ENCODE results near the gene CD320. TPM values are rescaled to one million over a fixed set of nuclear protein-coding genes. Genes with fewer than 3 reads are reported as not detected.
"Not testable (repeated sequence)": the region's sequence is repeated elsewhere in the genome, so short reads cannot be mapped to it uniquely, and the experiment has no call there.

The CD320 gene
- total and polyA plus RNA-seq, 7 experiments from 2014 or later: 20.5 to 52.0 (median 31.3) TPM

DNA sequence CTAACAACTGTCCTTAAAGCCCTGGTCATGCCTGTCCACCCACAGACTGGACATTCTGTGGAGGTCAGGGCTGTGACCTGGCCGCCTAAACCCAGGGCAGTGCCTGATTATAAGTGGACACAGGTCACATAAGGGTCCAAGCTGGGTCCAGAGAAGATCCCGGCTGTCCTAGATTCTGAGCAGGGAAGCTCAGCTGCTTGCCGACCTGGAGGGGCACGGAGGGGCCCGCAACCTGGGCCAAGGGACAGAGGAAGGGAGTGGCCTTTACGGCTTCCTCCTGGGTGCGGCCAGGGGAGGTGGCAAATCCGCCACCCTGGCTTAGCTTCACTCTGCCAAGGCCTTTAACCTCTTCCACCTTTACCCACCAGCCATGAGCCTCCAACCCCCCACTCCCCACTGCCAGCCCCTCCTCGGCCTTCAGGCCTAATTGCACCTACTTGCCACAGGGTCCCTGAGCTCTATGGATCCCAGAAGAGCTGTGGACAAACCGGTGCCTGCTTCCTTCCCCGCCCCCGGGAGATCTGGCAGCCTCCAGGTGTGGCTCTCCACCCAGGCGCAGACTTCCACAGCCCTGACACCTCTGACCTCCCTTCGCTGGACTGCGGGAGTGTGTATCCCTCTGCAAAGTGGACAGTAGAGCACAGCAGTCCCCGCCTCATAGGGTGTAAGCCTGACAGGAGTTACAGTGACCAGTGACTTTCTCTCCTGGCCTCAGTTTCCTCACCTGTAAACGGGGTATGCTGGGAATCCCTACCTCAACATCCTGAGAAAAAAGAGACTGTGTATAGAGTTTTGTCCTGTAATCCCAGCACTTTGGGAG lies 1.7 kb downstream of the CD320 start:
- POLR2A ChIA-PET: interaction anchor here (0.9 to 1.8 kb wide), 2 partner anchors 14 to 15 kb away, joined by 3 to 7 read pairs; partner anchors contain the start of genes NDUFA7 and RPS28
- intact Hi-C loops (cut with micrococcal nuclease): loop anchor here (5.0 to 10.0 kb wide), 4 partner anchors 52 to 1112 kb away; partner anchors contain the start of gene PNPLA6 (in 1 of the 2)
- no peak overlapping the region for H3K4me3 ChIP-seq (ENCODE audit: low read length)

DNA sequence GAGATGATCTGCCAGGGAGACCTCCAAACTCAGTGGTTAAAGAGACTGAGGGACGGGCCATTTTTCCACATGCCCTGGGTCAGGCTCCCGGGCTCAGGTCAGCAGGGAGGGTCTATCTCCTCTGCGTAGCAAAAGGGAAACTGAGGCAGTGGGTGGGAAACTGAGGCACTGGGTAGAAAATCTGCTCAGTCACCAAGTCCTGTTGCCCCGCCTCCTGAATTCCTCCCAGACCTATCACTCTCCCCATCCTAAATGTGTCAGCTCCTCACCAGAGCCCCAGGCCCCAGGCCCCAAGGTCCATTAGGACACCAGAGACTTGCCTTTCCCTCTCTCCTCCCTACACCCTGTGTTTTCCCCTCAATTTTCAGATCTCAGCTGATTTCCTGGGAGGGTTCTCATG lies 2.4 kb downstream of the CD320 start:
- H3K4me3 ChIP-seq (ENCODE audit: low read length): no peak overlapping the region
- H3K27me3 ChIP-seq (ENCODE audit: control insufficient read depth in 2 of 2, insufficient read depth in 2 of 2, low read length in 2 of 2): no peaks in the 10 kb centered on the region
- peaks cover 0 to 39% (median 0%) of the 10 kb centered on the region in 3 experiments for H3K36me3 ChIP-seq (ENCODE audit: control insufficient read depth in 2 of 3, insufficient read depth in 3 of 3, low read length in 3 of 3)
- CTCF ChIA-PET: interaction anchor here (0.6 kb wide), 1 partner anchor 271 kb away, joined by 3 read pairs; the partner anchor contains the start of gene MYO1F
- Mint-ChIP-seq H3K9me3 (no peaks in the 10 kb centered on the region), H3K36me3 (peaks cover 0 to 8% (median 0%) of the 10 kb centered on the region in 5 donors), H3K4me1 (peaks cover 18 to 38% (median 35%) of the 10 kb centered on the region in 7 donors), H3K27ac (peak overlapping the region in 8 of 9 donors; percentile 64 to 95 (median 86)), H3K27me3 (no peaks in the 10 kb centered on the region), H3K4me3 (peak overlapping the region in 2 of 10 donors; percentile 53 to 95)
- ATAC-seq: no peak
- H3K4me1 ChIP-seq (ENCODE audit: control insufficient read depth in 2 of 2, insufficient read depth in 2 of 2, low read length in 2 of 2): peaks cover 20 to 22% of the 10 kb centered on the region in 2 donors
- H3K9me3 ChIP-seq (ENCODE audit: control insufficient read depth in 2 of 3, low read length in 3 of 3): no peaks in the 10 kb centered on the region
- intact Hi-C loops (cut with micrococcal nuclease): loop anchor here (5.0 to 10.0 kb wide), 4 partner anchors 51 to 1111 kb away; partner anchors contain the start of gene PNPLA6 (in 1 of the 2)
- no peak overlapping the region for H3K27ac ChIP-seq (ENCODE audit: low read depth, low read length)
- POLR2A ChIA-PET: interaction anchor here (1.1 to 1.8 kb wide), 2 partner anchors 15 to 18 kb away, joined by 3 to 7 read pairs; partner anchors contain the start of genes NDUFA7 and RPS28
- no peak for DNase-seq

More for the DNA sequence above, 1.7 kb downstream of the CD320 start:
- Histone ChIP-seq H3K27me3 (ENCODE audit: control insufficient read depth in 2 of 2, insufficient read depth in 2 of 2, low read length in 2 of 2) (no peaks in the 10 kb centered on the region), H3K9me3 (ENCODE audit: control insufficient read depth in 2 of 3, low read length in 3 of 3) (no peaks in the 10 kb centered on the region), H3K36me3 (ENCODE audit: control insufficient read depth in 2 of 3, insufficient read depth in 3 of 3, low read length in 3 of 3) (peaks cover 0 to 45% (median 0%) of the 10 kb centered on the region in 3 experiments), H3K27ac (ENCODE audit: low read depth, low read length) (peak overlapping the region; percentile 89), H3K4me1 (ENCODE audit: control insufficient read depth in 2 of 2, insufficient read depth in 2 of 2, low read length in 2 of 2) (peaks cover 20 to 22% of the 10 kb centered on the region in 2 donors)
- DNase-seq (peak in 1 of 9 donors; percentile 21), ATAC-seq (no peak)
- H3K27me3 Mint-ChIP-seq: no peaks in the 10 kb centered on the region
- peaks cover 18 to 38% (median 35%) of the 10 kb centered on the region in 7 donors for H3K4me1 Mint-ChIP-seq
- H3K36me3 Mint-ChIP-seq: peaks cover 0 to 14% (median 0%) of the 10 kb centered on the region in 5 donors
- H3K27ac Mint-ChIP-seq: peak overlapping the region; percentile 79 to 98 (median 91)
- peak overlapping the region; percentile 90 to 97 (median 92) for H3K4me3 Mint-ChIP-seq
- no peaks in the 10 kb centered on the region for H3K9me3 Mint-ChIP-seq
- CTCF ChIA-PET: no interaction called here

DNA sequence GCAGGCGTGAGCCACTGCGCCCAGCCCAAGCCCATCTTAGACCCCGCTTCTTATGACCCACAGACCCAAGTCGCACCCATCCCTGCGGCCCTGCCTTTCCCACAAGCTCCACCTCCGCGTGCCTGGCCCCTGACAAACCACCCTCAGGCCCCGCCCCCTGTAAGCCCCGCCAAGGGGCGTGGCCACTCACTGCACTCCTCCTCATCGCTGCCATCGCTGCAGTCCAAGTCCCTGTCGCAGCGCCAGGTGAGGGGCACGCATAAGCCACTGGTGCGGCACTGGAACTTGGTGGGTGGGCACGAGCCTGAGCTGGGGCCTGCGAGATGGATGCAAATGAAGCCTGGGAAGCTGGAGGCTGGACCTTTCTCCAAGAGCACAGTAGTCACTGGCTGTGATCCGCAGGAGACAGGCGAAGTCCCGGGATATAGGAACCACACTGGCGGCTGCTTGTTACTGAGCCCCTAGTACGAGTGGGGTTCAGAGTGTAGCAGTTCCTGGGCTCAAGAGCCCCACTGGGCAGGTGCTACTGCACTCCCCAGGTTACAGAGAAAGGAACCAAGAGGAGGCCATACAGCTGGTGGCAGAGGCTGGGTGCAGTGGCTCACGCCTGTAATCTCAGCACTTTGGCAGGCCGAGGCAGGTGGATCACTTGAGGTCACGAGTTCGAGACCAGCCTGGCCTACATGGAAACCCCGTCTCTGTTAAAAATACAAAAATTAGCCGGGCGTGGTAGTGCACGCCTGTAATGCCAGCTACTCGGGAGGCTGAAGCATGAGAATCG lies 3.1 kb downstream of the CD320 start:
- POLR2A ChIA-PET: interaction anchor here (1.1 to 1.8 kb wide), 2 partner anchors 16 to 19 kb away, joined by 3 to 7 read pairs; partner anchors contain the start of genes NDUFA7 and RPS28
- no peak for ATAC-seq

DNA sequence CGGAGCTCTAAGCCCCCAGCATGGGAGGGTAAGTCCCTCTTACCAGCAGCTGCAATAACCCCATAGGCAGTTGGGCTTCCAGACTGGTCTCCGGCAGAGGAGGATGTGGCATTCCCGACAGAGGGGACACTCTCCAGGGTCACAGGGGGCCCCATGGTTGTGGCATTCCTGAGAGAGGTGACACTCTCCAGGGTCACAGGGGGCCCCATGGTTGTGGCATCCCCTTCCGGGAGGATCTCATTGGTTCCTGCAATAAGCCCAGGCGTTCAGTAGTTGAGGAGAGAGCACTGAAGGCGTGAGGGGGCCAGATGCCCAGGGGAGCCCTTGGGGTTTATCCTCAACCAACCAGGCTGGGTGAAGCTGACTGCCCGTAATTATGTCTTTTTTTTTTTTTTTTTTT lies 5.4 kb downstream of the CD320 start:
- ATAC-seq: no peak
- H3K9me3 Mint-ChIP-seq: no peaks in the 10 kb centered on the region
- POLR2A ChIA-PET: interaction anchor here (0.6 to 1.6 kb wide), 2 partner anchors 28 to 33 kb away, joined by 4 read pairs; no protein-coding TSS in a partner anchor

More for the DNA sequence above, 3.1 kb downstream of the CD320 start:
- intact Hi-C loops (cut with micrococcal nuclease): loop anchor here (5.0 to 10.0 kb wide), 4 partner anchors 50 to 1110 kb away; partner anchors contain the start of gene PNPLA6 (in 1 of the 2)
- Mint-ChIP-seq H3K4me3 (no peak overlapping the region), H3K27ac (peak overlapping the region in 3 of 9 donors; percentile 34 to 55 (median 51)), H3K9me3 (no peaks in the 10 kb centered on the region), H3K27me3 (no peaks in the 10 kb centered on the region), H3K36me3 (peaks cover 0 to 7% (median 0%) of the 10 kb centered on the region in 5 donors), H3K4me1 (peaks cover 18 to 37% (median 35%) of the 10 kb centered on the region in 7 donors)
- H3K9me3 ChIP-seq (ENCODE audit: control insufficient read depth in 2 of 3, low read length in 3 of 3): no peaks in the 10 kb centered on the region
- H3K4me3 ChIP-seq (ENCODE audit: low read length): no peak overlapping the region
- CTCF ChIA-PET: no interaction called here
- peaks cover 0 to 33% (median 0%) of the 10 kb centered on the region in 3 experiments for H3K36me3 ChIP-seq (ENCODE audit: control insufficient read depth in 2 of 3, insufficient read depth in 3 of 3, low read length in 3 of 3)
- H3K4me1 ChIP-seq (ENCODE audit: control insufficient read depth in 2 of 2, insufficient read depth in 2 of 2, low read length in 2 of 2): peaks cover 20 to 22% of the 10 kb centered on the region in 2 donors
- H3K27me3 ChIP-seq (ENCODE audit: control insufficient read depth in 2 of 2, insufficient read depth in 2 of 2, low read length in 2 of 2): no peaks in the 10 kb centered on the region
- H3K27ac ChIP-seq (ENCODE audit: low read depth, low read length): no peak overlapping the region
- DNase-seq: peak in 2 of 9 donors; percentile 23 to 34

DNA sequence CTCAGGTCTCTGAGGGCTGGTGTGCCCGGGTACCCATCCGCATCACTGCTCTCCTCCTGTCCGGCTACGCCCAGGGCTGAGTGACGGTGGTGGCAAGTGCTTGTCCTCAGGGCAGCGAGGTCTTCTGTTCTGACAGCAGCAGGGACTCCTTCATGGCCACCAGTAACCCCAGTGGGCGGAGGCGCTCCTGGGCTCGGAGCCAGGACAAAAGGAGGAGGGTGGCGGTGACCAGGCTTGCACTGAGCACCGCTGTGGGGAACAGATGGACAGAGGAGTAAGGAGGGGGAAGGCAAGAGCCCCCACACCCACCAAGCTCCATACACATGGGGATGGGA lies 5.8 kb downstream of the CD320 start:
- Mint-ChIP-seq H3K27ac (no peak overlapping the region), H3K4me1 (peaks cover 6 to 18% (median 15%) of the 10 kb centered on the region in 7 donors), H3K27me3 (no peaks in the 10 kb centered on the region), H3K36me3 (peaks cover 0 to 4% (median 0%) of the 10 kb centered on the region in 5 donors), H3K4me3 (no peak overlapping the region), H3K9me3 (no peaks in the 10 kb centered on the region)
- ATAC-seq: no peak
- H3K9me3 ChIP-seq (ENCODE audit: control insufficient read depth in 2 of 3, low read length in 3 of 3): no peaks in the 10 kb centered on the region
- POLR2A ChIA-PET: no interaction called here
- peak in 1 of 9 donors; percentile 14 for DNase-seq
- H3K4me3 ChIP-seq (ENCODE audit: low read length): no peak overlapping the region
- CTCF ChIA-PET: no interaction called here
- peaks cover 0 to 25% (median 0%) of the 10 kb centered on the region in 3 experiments for H3K36me3 ChIP-seq (ENCODE audit: control insufficient read depth in 2 of 3, insufficient read depth in 3 of 3, low read length in 3 of 3)
- H3K27me3 ChIP-seq (ENCODE audit: control insufficient read depth in 2 of 2, insufficient read depth in 2 of 2, low read length in 2 of 2): no peaks in the 10 kb centered on the region
- intact Hi-C loops (cut with micrococcal nuclease): loop anchor here (10.0 kb wide), 3 partner anchors 48 to 1108 kb away; partner anchors contain the start of gene PNPLA6 (in 1 of the 2)
- H3K4me1 ChIP-seq (ENCODE audit: control insufficient read depth in 2 of 2, insufficient read depth in 2 of 2, low read length in 2 of 2): peaks cover 8 to 12% of the 10 kb centered on the region in 2 donors
- H3K27ac ChIP-seq (ENCODE audit: low read depth, low read length): no peak overlapping the region

More for the DNA sequence above, 5.4 kb downstream of the CD320 start:
- Mint-ChIP-seq H3K27ac (no peak overlapping the region), H3K4me3 (no peak overlapping the region), H3K36me3 (peaks cover 0 to 4% (median 0%) of the 10 kb centered on the region in 5 donors), H3K4me1 (peaks cover 10 to 22% (median 19%) of the 10 kb centered on the region in 7 donors), H3K27me3 (no peaks in the 10 kb centered on the region)
- no peak overlapping the region for H3K27ac ChIP-seq (ENCODE audit: low read depth, low read length)
- H3K4me3 ChIP-seq (ENCODE audit: low read length): no peak overlapping the region
- no peaks in the 10 kb centered on the region for H3K27me3 ChIP-seq (ENCODE audit: control insufficient read depth in 2 of 2, insufficient read depth in 2 of 2, low read length in 2 of 2)
- H3K36me3 ChIP-seq (ENCODE audit: control insufficient read depth in 2 of 3, insufficient read depth in 3 of 3, low read length in 3 of 3): peaks cover 0 to 25% (median 0%) of the 10 kb centered on the region in 3 experiments
- no peak for DNase-seq
- H3K9me3 ChIP-seq (ENCODE audit: control insufficient read depth in 2 of 3, low read length in 3 of 3): no peaks in the 10 kb centered on the region
- peaks cover 12 to 16% of the 10 kb centered on the region in 2 donors for H3K4me1 ChIP-seq (ENCODE audit: control insufficient read depth in 2 of 2, insufficient read depth in 2 of 2, low read length in 2 of 2)
- CTCF ChIA-PET: interaction anchor here (0.7 kb wide), 1 partner anchor 53 kb away, joined by 4 read pairs; no protein-coding TSS in a partner anchor
- intact Hi-C loops (cut with micrococcal nuclease): loop anchor here (10.0 kb wide), 3 partner anchors 48 to 1108 kb away; partner anchors contain the start of gene PNPLA6 (in 1 of the 2)

DNA sequence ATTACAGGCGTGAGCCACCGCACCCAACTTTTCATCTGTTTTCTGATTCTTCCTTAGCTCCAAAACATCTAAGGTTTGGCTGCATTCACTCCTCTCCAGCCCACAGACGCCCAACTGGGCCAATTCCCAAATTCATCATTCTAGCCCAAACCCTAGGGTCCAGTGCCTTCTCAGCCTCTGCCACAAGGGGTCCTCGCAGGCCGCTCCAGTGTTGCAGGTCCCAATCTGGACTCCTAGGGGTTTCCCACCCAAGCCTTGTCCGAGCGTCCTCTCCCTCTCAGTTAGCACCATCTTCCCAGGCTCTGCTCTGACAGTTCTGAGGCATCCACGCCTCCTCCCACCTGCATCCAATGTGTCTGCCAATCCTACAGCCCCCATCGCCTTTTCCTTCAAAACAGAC lies 16.8 kb downstream of the CD320 start:
- ATAC-seq: peak; percentile 71
- H3K4me1 ChIP-seq (ENCODE audit: control insufficient read depth in 2 of 2, insufficient read depth in 2 of 2, low read length in 2 of 2); H3K9me3 ChIP-seq (ENCODE audit: control insufficient read depth in 2 of 3, low read length in 3 of 3); H3K27ac Mint-ChIP-seq; H3K9me3 Mint-ChIP-seq; H3K27ac ChIP-seq (ENCODE audit: low read depth, low read length); H3K27me3 Mint-ChIP-seq; POLR2A ChIA-PET; H3K4me3 Mint-ChIP-seq; H3K4me1 Mint-ChIP-seq; H3K27me3 ChIP-seq (ENCODE audit: control insufficient read depth in 2 of 2, insufficient read depth in 2 of 2, low read length in 2 of 2); H3K4me3 ChIP-seq (ENCODE audit: low read length); H3K36me3 ChIP-seq (ENCODE audit: control insufficient read depth in 2 of 3, insufficient read depth in 3 of 3, low read length in 3 of 3); CTCF ChIA-PET; DNase-seq; H3K36me3 Mint-ChIP-seq; intact Hi-C loops (cut with micrococcal nuclease): not testable (repeated sequence)
